ENCODE measurements around the gene BRIP1.
"Not testable (repeated sequence)": the region's sequence is repeated elsewhere in the genome, so short reads cannot be mapped to it uniquely, and the experiment has no call there.

GRCh38 chr17:61885865-61886264 lies 22.5 kb upstream of the BRIP1 start:
- TF ChIP-seq, protein P1, sequence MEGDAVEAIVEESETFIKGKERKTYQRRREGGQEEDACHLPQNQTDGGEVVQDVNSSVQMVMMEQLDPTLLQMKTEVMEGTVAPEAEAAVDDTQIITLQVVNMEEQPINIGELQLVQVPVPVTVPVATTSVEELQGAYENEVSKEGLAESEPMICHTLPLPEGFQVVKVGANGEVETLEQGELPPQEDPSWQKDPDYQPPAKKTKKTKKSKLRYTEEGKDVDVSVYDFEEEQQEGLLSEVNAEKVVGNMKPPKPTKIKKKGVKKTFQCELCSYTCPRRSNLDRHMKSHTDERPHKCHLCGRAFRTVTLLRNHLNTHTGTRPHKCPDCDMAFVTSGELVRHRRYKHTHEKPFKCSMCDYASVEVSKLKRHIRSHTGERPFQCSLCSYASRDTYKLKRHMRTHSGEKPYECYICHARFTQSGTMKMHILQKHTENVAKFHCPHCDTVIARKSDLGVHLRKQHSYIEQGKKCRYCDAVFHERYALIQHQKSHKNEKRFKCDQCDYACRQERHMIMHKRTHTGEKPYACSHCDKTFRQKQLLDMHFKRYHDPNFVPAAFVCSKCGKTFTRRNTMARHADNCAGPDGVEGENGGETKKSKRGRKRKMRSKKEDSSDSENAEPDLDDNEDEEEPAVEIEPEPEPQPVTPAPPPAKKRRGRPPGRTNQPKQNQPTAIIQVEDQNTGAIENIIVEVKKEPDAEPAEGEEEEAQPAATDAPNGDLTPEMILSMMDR (IDR thresholded peaks at IDR 0.05; ENCODE audit: extremely low read depth in 1 of 2, insufficient read depth in 1 of 2, low read depth in 1 of 2, low read length in 2 of 2), result not testable (repeated sequence)
- not testable (repeated sequence) for TF ChIP-seq POLR2A (IDR thresholded peaks at IDR 0.05; ENCODE audit: low read depth, low read length); MAX (IDR thresholded peaks at IDR 0.05; ENCODE audit: insufficient read depth, insufficient read length); EZH2 (IDR thresholded peaks at IDR 0.05; ENCODE audit: borderline replicate concordance, low read depth, low read length, severe bottlenecking); POLR2AphosphoS5 (IDR thresholded peaks at IDR 0.05; ENCODE audit: insufficient read depth, low read depth, low read length); GATA2 (IDR thresholded peaks at IDR 0.05; ENCODE audit: insufficient read depth, insufficient read length, low read depth, low read length); MYC (IDR thresholded peaks at IDR 0.05; ENCODE audit: low read depth, low read length); FOS (IDR thresholded peaks at IDR 0.05; ENCODE audit: borderline replicate concordance, insufficient read depth, low read length); JUN (IDR thresholded peaks at IDR 0.05; ENCODE audit: borderline replicate concordance, insufficient read depth, insufficient read length, low read depth)
